Central memory CD8-positive, alpha-beta T cell (primary cell): Measurements from ENCODE around the gene PANX2.
"Not testable (repeated sequence)": the region's sequence is repeated elsewhere in the genome, so short reads cannot be mapped to it uniquely, and the experiment has no call there.

Source experiments
- ATAC-seq: fragments of 150-1000 bp; cut with Tn5 transposase; replicated peaks from 2 replicates; pipeline ENCODE4 v1.10.0; 2022; ENCODE audit warnings: mild to moderate bottlenecking, moderate FRiP score, moderate number of reproducible peaks; ENCODE audit not compliant: poor library complexity, severe bottlenecking; ENCODE audit errors: extremely low read depth
- DNase-seq, 2 donors: peaks; one replicate each; pipeline ENCODE4 v3.0.0; 2021; ENCODE audit warnings: low spot score in 2 of 2
- H3K27ac Mint-ChIP-seq: one replicate; pipeline ENCODE4 v1.8.0; 2022; ENCODE audit warnings: low read depth, mild to moderate bottlenecking, moderate library complexity, mixed read lengths
- H3K27me3 Mint-ChIP-seq: one replicate; pipeline ENCODE4 v1.8.0; 2022; ENCODE audit warnings: mixed read lengths
- H3K36me3 Mint-ChIP-seq: one replicate; pipeline ENCODE4 v1.8.0; 2022; ENCODE audit warnings: mild to moderate bottlenecking, moderate library complexity, mixed read lengths; ENCODE audit not compliant: insufficient read depth
- H3K4me1 Mint-ChIP-seq: one replicate; pipeline ENCODE4 v1.8.0; 2022; ENCODE audit warnings: mixed read lengths
- H3K4me3 Mint-ChIP-seq: one replicate; pipeline ENCODE4 v1.8.0; 2022; ENCODE audit warnings: mild to moderate bottlenecking, moderate library complexity, mixed read lengths
- H3K9me3 Mint-ChIP-seq: one replicate; pipeline ENCODE4 v1.8.0; 2022; ENCODE audit warnings: mixed read lengths

Gene PANX2

DNA sequence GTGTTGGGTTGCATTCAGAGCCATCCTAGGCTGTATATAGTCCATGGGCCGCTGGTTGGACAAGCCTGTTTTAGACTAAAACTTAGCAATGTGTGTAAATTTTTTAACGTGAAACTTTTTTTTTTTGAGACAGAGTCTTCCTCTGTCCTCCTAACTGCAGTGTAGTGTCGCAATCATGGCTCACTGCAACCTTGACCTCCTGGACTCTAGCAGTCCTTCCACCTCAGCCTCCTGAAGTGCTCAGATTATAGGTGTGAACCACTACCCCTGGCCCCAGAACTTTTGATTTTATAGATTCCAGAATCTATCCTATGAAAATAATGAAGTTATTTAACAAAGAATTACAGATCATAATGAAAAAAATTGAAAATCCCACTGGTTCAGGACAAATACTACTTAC, 29.9 kb upstream of the PANX2 start:
- H3K27ac Mint-ChIP-seq = no peak overlapping the region
- H3K27me3 Mint-ChIP-seq = peaks cover 69% of the 10 kb centered on the region
- DNase-seq (no peak), ATAC-seq (no peak)
- H3K4me1 Mint-ChIP-seq = no peaks in the 10 kb centered on the region
- no peaks in the 10 kb centered on the region for H3K9me3 Mint-ChIP-seq
- H3K36me3 Mint-ChIP-seq = no peaks in the 10 kb centered on the region
- H3K4me3 Mint-ChIP-seq = no peak overlapping the region

DNA sequence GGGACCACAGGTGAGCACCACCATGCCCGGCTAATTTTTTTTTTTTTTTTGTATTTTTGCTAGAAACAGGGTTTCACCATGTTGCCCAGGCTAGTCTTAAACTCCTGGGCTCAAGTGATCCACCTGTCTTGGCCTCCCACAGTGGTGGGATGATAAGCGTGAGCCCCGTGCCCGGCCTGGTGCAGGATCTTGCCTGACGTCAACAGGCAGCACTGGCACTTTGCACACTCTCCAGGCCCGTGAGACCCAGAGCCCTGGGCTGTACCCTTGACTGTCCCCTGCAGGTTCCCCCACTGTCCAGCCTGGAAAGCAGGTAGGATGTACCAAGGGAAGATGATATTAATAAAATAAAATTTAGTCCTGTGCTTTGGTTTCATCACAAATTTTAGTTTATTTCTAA, 29.1 kb upstream of the PANX2 start:
- Mint-ChIP-seq H3K9me3 (no peaks in the 10 kb centered on the region), H3K4me1 (no peaks in the 10 kb centered on the region), H3K4me3 (no peak overlapping the region), H3K27me3 (peaks cover 62% of the 10 kb centered on the region), H3K27ac (no peak overlapping the region), H3K36me3 (no peaks in the 10 kb centered on the region)
- ATAC-seq (no peak), DNase-seq (no peak)

DNA sequence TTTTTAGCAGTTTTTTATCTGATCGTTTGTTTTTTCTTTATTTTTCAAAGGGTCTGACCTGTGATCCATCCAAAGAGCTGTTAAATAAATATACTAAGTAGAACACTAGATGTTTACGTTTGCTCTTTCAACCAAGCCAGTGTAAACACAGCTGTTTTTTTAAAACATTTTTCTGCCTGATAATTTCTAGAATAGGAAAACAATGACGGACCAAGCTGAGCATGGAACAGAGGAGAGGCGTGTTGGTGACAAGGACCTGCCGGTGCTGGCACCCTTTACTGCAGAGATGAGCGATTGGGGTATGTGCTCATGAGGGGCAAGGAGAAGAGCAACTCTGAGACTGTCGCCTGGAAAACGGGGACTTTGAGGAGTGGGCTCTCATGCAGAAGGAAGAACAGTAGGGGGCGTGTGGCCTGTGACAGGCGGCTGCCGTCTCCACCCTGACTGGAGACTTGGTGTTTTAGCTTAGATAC, 28.6 kb upstream of the PANX2 start:
- Mint-ChIP-seq H3K27ac (no peak overlapping the region), H3K27me3 (peaks cover 57% of the 10 kb centered on the region), H3K4me3 (no peak overlapping the region), H3K36me3 (no peaks in the 10 kb centered on the region), H3K4me1 (no peaks in the 10 kb centered on the region), H3K9me3 (no peaks in the 10 kb centered on the region)
- DNase-seq (no peak), ATAC-seq (no peak)

DNA sequence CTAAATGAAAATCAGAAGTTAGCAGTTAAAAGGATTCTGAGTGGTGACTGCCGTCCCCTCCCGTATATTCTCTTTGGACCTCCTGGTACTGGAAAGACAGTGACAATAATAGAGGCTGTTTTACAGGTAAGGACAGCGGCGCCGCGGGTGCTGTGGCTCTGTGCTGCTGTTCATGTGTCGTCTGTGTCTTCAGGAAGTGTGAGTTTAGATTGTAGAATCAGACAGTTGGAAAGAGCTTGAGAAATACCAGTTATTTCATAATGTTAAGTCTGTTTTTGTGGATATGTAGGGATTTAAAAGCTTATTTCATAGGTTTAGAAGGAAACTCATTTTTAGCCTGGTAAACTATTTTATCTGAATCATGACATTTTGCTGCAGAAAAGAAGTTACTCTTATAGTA, 27.4 kb upstream of the PANX2 start:
- Mint-ChIP-seq H3K36me3 (no peaks in the 10 kb centered on the region), H3K4me3 (no peak overlapping the region), H3K9me3 (no peaks in the 10 kb centered on the region), H3K27ac (no peak overlapping the region), H3K27me3 (peaks cover 49% of the 10 kb centered on the region), H3K4me1 (no peaks in the 10 kb centered on the region)
- ATAC-seq (no peak), DNase-seq (no peak)

DNA sequence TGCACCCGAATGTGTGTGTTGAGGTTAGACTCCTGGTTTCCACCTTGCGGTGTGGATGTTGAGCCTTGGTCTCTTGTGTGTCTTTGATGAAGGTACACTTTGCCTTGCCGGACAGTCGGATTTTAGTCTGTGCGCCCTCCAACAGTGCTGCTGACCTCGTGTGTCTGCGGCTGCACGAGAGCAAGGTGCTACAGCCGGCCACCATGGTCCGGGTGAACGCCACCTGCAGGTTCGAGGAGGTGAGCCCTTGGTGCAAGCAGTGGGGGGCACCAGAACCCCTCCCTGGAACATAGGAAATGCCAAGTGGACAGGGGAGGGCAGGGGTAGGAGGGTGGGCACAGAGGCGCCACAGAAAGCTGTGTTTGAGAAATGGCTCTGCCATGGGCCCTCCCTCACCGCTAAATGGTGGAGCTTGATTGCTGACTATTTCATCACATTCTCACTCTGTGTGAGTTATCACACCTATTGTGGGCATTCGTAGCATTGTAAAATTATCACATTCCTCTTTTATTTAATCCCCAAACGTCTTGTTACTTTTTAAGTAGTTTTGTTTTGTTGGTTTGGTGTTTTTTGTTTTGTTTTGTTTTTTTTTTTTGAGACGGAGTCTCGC, 26.4 kb upstream of the PANX2 start:
- no peak for ATAC-seq
- H3K36me3 Mint-ChIP-seq = no peaks in the 10 kb centered on the region
- peaks cover 46% of the 10 kb centered on the region for H3K27me3 Mint-ChIP-seq
- H3K4me3 Mint-ChIP-seq = no peak overlapping the region
- no peak overlapping the region for H3K27ac Mint-ChIP-seq
- H3K4me1 Mint-ChIP-seq = no peaks in the 10 kb centered on the region
- H3K9me3 Mint-ChIP-seq = no peaks in the 10 kb centered on the region
- no peak for DNase-seq

DNA sequence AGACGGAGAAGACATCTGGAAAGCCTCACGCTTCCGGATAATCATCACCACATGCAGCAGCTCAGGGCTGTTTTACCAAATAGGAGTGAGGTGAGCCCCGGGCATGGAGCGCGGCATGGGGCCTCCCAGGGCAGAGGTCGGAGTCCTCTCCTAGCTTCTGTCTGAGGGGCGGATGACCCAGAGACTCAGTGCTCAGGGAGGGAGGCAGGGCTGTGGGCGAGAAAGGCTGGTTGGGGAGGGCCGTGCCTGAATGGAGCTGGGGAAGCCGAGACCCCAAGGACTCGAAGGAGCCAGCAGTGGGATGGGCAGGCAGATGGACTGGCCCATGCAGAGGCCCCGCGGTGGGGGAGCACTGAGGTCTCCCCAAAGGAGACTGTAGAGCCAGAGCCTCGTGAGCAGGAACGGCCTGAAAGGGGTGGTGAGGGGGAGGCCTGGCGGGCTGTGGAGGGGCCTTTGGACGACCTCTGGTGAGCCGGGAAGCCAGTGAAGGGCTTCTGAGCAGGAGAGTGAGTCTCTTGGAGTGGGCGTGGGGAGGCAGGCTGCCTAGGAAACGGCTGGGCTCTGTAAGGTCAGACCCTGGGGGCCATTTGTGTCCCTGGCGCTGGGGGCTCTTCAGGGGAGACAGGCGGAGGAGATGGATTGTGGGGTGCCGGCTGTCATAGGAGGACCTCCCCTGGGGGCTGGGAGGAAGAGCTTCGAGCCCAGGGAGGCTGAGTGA, 24.7 kb upstream of the PANX2 start:
- H3K4me3 Mint-ChIP-seq = no peak overlapping the region
- no peaks in the 10 kb centered on the region for H3K36me3 Mint-ChIP-seq
- no peaks in the 10 kb centered on the region for H3K4me1 Mint-ChIP-seq
- DNase-seq (no peak), ATAC-seq (no peak)
- no peaks in the 10 kb centered on the region for H3K9me3 Mint-ChIP-seq
- no peak overlapping the region for H3K27ac Mint-ChIP-seq
- peaks cover 33% of the 10 kb centered on the region for H3K27me3 Mint-ChIP-seq

DNA sequence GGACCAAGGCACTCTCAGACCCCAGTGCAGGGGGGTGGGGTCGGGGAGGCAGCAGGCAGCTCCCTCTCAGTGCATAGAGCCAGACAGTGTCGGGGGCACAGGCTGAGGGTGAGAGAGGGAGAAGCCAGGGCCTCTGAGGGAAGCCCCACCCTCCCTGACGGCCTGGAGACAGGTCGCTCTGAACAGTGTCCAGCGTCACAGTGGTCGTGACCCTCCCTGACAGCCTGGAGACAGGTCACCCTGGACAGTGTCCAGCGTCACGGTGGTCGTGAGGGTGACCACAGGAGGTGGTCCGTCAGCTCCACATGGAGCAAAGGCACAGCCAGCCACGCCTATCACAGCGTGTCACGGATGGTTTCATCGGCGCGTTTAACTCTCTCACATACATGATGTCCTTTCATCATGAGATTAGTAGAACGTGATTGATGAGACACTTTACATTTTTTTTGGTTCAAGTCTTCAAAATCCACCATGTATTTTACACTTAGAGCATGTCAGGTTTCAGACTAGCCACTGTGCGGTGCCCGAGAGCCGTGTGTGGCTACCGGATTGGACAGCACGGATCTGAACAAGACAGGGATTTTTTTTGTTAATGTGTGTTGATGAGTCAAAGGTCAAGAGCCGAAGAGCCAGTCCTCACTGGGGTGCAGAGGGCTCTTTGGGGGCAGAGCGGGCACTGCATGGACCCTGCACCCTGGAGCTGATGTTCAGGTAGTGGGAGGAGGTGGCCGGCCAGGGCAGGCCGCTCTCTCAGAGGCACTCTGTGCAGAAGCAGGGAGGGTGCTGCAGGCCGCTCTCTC, 23.9 kb upstream of the PANX2 start:
- Mint-ChIP-seq H3K36me3 (no peaks in the 10 kb centered on the region), H3K4me1 (no peaks in the 10 kb centered on the region), H3K4me3 (no peak overlapping the region), H3K27ac (no peak overlapping the region), H3K27me3 (peaks cover 31% of the 10 kb centered on the region), H3K9me3 (no peaks in the 10 kb centered on the region)
- no peak for ATAC-seq
- no peak for DNase-seq

DNA sequence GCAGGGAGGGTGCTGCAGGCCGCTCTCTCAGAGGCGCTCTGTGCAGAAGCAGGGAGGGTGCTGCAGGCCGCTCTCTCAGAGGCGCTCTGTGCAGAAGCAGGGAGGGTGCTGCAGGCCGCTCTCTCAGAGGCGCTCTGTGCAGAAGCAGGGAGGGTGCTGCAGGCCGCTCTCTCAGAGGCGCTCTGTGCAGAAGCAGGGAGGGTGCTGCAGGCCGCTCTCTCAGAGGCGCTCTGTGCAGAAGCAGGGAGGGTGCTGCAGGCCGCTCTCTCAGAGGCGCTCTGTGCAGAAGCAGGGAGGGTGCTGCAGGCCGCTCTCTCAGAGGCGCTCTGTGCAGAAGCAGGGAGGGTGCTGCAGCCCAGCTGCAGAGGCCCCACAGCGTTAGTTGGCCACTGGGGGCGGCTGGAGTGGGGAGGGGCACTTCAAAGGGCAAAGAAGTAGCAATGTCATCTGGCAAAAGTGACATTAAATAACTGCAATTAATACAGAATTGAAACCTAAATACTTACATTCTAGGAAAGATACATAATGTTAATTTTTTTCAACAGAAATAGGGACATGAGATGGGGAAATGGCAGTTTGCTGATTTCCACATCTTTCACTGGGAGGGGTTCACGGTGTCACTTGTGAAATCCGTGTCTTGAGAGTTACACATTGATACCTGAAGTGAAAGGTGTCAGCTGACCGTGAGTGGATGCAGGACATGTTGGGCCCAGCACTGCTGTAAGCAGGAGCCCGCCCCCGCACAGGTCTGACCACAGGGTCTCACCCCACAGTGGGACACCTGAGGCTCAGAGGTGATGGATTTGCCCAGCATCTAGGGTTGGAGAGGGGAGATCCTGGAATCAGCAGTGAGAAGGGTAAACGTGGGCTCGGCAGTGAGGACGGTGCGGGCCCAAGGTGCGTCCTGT, 23.0 kb upstream of the PANX2 start:
- H3K9me3 Mint-ChIP-seq, ATAC-seq, DNase-seq, H3K4me3 Mint-ChIP-seq, H3K36me3 Mint-ChIP-seq, H3K27ac Mint-ChIP-seq, H3K4me1 Mint-ChIP-seq: not testable (repeated sequence)
- peaks cover 22% of the 10 kb centered on the region for H3K27me3 Mint-ChIP-seq

DNA sequence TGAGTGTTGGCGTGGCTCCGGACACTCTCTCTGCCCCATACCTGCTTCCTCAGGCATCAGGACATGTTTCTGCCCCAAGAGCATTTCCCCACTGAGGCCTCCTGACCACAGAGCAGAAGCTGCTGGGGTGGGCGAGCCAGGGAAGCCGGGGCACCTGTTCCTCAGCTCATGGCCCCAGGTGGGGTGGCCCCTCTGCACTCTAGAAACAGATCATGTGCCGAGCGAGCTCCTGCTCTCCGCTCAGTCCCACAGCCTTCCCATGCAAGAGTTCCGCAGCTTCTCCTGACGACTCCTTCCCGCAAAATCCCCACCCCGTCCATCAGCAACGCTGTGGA, 22.4 kb upstream of the PANX2 start:
- H3K27me3 Mint-ChIP-seq = peaks cover 16% of the 10 kb centered on the region
- no peaks in the 10 kb centered on the region for H3K4me1 Mint-ChIP-seq
- H3K9me3 Mint-ChIP-seq = no peaks in the 10 kb centered on the region
- no peak for ATAC-seq
- H3K27ac Mint-ChIP-seq = no peak overlapping the region
- H3K36me3 Mint-ChIP-seq = no peaks in the 10 kb centered on the region
- no peak overlapping the region for H3K4me3 Mint-ChIP-seq
- no peak for DNase-seq

DNA sequence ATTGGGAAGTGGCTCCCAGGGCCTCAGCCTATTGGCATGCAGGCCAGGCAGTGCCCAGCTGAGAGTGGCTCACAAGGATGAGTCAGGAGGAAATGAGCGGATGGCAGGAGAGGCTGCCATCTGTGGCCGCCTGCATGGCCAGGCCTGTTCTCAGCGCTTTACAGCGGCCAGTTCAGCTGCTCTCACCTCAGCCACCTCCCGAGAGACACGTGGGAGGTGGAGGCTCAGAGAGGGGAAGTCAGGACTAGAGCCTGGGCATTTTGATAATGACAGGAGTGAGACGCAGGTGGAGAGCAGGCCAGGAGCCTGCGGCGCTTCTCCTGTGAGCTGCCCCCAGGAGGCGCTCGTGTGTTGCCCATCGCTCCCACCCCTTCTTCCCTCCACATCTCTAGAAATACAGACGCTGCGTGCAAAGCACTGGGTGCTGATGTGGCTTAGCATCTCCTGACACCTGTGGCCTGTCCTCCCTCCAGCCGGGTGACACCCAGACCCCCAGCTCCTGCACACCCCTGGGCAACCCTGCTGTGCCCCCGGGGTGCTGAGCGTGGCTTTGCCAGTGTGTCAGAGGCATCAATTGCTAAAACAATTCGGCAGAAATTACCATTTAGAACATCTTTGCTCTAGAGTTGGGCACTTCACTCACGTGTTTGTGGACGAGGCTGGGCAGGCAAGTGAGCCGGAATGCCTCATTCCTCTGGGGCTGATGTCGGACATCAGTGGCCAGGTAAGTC, 21.4 kb upstream of the PANX2 start:
- Mint-ChIP-seq H3K36me3 (no peaks in the 10 kb centered on the region), H3K27ac (no peak overlapping the region), H3K9me3 (no peaks in the 10 kb centered on the region), H3K4me3 (no peak overlapping the region), H3K4me1 (no peaks in the 10 kb centered on the region), H3K27me3 (peaks cover 9% of the 10 kb centered on the region)
- peak; percentile 58 to 65 for DNase-seq
- peak; percentile 89 for ATAC-seq

DNA sequence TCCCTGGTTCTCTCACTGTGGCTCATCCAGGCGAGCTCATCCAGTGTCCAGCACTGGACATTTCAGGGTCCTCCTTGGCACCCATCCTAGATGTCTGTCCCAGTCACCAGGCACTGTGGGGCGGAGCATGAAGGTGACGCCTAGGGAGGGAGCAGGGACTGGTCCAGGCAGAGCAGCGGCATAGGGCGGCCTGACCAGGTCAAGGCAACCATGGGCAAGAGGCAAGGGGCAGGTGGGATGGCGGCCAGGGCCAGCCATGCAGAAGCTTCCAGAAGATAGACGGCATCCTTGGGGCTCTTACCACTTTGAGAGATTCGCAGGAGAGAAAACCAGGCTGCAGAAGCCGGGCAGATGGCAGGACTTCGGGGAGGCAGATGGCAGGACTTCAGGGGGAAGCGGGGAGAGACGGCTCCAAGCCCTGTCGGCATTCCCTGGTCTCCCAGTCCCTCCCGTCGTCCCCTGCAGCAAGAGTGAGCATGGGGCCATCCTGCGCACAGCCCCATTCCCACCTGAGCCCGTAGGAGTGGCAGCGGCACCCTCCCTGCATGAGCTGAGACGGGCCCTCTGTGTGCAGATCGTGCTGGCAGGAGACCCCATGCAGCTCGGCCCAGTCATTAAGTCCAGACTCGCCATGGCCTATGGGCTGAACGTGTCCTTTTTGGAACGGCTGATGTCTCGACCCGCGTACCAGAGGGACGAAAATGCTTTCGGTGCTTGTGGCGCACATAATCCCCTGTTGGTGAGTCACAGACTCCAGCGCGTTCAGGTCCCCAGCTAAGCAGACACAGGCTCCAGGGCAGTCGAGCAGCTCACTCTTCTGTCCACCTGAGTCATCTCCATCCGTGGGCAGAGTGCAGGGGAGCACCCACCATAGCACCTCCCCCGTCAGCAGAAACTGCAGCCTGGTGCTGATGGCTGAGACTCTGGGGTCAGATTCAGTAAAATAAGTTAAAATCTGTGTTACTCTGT, 20.1 kb upstream of the PANX2 start:
- Mint-ChIP-seq H3K27ac (no peak overlapping the region), H3K36me3 (peaks cover 2% of the 10 kb centered on the region), H3K9me3 (no peaks in the 10 kb centered on the region), H3K4me1 (no peaks in the 10 kb centered on the region), H3K27me3 (peaks cover 3% of the 10 kb centered on the region), H3K4me3 (no peak overlapping the region)
- ATAC-seq = no peak
- no peak for DNase-seq
